ENCODE data around the gene BFSP1. TPM values are rescaled to one million over a fixed set of nuclear protein-coding genes. Genes with fewer than 3 reads are reported as not detected.
A peak's percentile ranks its signal among the peaks of the same experiment; 100 is the strongest.

BFSP1 gene
- polyA plus RNA-seq, 4 donors: 3.3 to 3.5 (median 3.5) TPM

DNA sequence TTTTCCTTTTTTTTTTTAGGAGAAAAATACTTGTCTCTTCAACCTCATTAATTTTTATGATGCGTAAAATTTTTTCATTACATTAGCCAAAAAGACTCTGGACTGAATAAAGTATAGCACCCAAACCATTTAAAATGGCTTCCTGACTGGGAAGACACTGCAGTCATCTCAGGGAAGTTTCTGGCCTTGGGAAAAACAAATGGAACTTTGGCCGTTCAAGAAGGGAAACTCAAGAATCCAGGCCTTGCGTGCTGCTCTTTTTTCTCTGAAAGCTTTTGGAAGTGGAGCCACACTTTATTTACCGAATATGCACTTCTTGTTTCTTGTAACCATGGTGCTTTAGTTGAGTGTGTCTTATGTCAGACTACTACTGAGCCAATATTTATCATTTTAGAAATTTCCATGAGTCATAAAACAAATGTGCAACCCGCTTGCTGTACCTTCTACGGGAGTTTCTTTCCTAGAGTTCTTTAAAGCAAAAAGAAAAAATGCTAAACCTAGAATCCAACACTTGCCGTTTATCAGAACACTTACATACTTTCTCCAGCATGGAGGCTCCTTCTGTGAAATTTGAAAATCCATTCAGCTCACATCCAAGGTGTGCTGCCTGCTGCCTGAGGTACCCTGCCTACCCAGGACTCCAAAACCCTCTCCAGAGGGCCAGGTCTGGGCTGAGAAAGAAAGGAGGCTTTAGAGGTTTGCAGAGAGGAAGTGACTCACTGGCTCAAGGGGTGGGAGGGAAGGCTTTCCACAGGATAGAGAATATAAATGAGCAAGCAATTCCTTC is 27.2 kb upstream of the BFSP1 start:
- no peak for DNase-seq (ENCODE audit: low read depth in 4 of 4, low spot score in 2 of 4)

- DNase-seq (ENCODE audit: low read depth in 4 of 4, low spot score in 2 of 4): no peak
Observed at GRCh38 chr20:17557675-17558006, 26.5 kb upstream of the BFSP1 start.

DNA sequence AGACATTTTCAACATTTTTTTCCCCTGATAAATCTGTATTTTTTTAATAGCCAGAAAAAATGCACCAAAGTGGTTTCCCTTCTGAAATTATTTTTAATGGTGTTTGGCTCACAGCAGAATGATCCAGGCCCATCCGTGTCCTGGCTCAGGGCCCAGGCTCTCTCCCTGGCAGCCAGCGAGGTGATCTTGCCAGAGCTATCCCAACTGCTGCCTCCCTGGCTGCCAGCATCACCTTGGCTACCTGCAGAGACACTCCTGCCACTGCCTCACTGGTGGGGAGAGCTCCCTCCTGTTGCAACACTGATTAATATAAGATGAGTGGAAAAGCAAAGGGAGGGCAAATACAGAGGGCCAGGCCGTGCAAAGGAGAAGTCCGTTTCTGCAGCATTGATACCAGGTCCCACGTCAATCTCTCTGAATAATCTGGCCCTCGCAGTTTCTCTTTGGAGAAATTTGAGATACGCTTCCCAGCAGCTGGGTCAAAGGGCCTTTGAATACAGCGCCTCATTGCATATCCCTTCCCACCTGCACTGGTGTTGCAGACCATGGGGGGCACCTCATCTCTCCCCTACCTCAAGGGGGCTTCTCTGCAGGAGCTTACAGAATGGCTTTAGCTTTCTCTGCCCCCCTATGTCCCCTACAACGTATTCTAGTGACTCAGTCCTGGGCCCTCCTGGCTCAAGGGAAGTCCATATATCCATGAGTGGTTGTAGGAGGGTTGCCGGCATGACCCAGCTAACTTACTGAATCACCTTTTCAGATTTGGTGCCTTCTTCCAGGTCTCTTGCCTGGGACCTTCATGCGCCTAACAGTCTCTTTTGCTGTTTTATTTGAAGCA is 25.9 kb upstream of the BFSP1 start:
- DNase-seq (ENCODE audit: low read depth in 4 of 4, low spot score in 2 of 4): no peak

- DNase-seq (ENCODE audit: low read depth in 4 of 4, low spot score in 2 of 4): no peak
Observed at GRCh38 chr20:17555106-17555505, 23.9 kb upstream of the BFSP1 start.

GRCh38 chr20:17549131-17549530 is 18.0 kb upstream of the BFSP1 start:
- DNase-seq (ENCODE audit: low read depth in 4 of 4, low spot score in 2 of 4): no peak

- no peak for DNase-seq (ENCODE audit: low read depth in 4 of 4, low spot score in 2 of 4)
Observed at GRCh38 chr20:17545127-17545526, 13.9 kb upstream of the BFSP1 start.

GRCh38 chr20:17543531-17544131 is 12.5 kb upstream of the BFSP1 start:
- no peak for DNase-seq (ENCODE audit: low read depth in 4 of 4, low spot score in 2 of 4)

DNA sequence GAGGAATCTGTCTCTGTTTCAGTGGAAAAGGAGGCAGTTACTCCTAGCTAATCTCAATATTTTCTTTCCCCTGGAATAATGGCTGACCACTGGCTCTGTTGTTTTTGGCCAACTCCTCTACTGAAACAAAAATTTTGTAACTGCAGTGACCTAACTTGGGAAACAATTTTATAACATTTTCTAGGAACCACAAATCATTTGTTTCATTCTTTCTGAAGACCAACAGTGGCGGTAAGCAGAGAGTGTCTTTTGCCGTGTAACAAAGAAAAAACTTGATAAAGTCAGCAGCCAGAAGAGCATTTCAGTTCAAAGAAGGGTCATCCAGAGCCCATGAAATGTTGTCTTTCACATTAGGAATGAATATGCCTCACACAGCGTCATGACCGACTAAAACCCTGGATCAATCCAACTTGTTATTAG is 11.8 kb upstream of the BFSP1 start:
- DNase-seq (ENCODE audit: low read depth in 4 of 4, low spot score in 2 of 4): peak in 2 of 4 donors; percentile 50 to 68

- DNase-seq (ENCODE audit: low read depth in 4 of 4, low spot score in 2 of 4): no peak
Observed at GRCh38 chr20:17542481-17542880, 11.3 kb upstream of the BFSP1 start.

GRCh38 chr20:17541996-17542395 is 10.8 kb upstream of the BFSP1 start:
- DNase-seq (ENCODE audit: low read depth in 4 of 4, low spot score in 2 of 4): no peak

DNA sequence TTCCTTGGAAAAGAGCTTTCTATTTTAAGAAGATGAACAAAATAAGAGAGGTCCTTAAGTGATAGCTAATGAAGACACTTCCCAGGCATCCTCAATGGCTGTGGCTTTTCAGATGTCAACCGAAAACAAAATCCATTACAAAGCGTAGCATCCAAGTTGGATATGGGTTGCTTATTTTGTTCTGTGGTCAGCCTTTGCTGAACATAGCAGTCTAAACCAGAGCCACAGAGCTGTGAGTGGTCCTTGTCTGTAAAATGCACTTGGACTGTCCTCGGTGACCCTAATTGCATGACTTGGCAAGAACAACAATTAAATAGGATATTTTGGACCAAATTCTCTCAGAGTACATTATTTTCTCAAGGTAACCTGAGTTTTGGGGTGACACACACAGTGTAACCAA is 10.4 kb upstream of the BFSP1 start:
- no peak for DNase-seq (ENCODE audit: low read depth in 4 of 4, low spot score in 2 of 4)

DNA sequence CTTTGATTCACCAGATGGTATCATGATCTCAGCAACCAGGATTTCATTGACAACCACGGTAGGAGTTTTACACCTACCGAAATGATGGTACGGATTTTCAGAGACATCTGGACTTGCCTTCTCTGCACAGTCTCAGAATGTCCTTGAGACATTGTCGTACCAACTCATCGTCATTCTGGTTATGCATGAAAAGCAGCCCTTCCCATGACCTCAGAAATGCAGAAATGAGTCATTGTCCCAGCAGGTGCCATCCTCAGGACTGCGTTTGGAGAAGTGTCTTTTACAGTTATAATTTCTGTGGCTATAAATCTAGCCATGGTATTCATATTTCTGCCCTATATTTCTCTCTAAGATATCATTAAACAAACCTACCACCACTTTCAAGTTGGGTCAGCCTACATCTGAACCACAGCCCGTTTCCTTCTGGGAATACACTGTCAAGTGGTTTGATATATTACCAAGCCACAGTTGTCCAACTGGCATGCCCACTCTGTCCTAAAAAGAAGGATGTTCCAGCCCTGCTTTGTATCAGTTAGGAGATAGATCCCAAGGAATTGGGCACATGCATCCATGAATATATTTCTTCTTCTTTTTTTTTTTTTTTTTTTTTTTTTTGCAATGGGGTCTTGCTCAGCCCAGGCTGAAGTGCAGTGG is 7.5 kb upstream of the BFSP1 start:
- DNase-seq (ENCODE audit: low read depth in 4 of 4, low spot score in 2 of 4): no peak

DNA sequence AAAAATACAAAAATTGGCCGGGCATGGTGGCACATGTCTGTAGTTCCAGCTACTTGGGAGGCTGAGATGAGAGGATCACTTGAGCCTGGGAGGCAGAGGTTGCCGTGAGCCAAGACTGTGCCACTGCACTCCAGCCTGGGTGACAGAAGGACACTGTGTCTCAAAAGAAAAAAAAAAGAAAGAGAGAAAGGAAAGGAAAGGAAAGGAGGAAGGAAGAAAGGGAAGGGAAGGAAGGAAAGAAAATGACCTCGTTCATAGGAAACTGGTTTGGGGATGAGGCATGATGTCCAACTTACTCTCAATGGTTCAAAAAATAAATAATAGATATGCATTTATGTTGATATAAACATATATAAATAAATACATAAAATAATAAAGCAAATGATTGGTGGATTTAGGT is 6.8 kb upstream of the BFSP1 start:
- no peak for DNase-seq (ENCODE audit: low read depth in 4 of 4, low spot score in 2 of 4)

DNA sequence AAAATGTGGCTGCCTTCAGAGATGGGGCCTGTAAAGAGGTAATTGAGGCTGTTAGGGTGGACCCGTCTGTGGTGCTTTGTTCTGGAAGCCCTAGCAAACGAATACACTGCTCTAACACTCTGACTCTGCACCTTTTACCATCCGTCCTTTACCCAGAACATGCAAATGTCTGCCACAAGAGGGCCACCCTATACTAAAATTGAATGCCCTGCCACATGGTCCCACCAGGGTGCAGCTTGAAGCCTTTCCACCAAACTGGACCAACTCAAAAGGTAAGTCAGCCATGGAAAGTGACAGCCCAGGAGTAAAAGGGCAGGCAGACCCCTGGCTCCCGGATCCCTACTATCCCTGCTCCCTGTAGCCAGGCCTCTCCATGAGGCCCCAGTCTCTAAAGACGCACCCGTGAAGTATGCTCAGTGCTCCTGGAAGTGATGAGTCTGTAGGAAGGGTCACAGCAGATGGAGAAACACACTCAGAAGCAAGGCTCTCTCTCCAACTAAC is 5.8 kb upstream of the BFSP1 start:
- DNase-seq (ENCODE audit: low read depth in 4 of 4, low spot score in 2 of 4): peak in 2 of 4 donors; percentile 59 to 70

- DNase-seq (ENCODE audit: low read depth in 4 of 4, low spot score in 2 of 4): no peak
Observed at GRCh38 chr20:17534077-17534476, 2.9 kb upstream of the BFSP1 start.

GRCh38 chr20:17533396-17533795 is 2.2 kb upstream of the BFSP1 start:
- no peak for DNase-seq (ENCODE audit: low read depth in 4 of 4, low spot score in 2 of 4)

GRCh38 chr20:17531665-17532025 is 466 bp upstream of the BFSP1 start:
- no peak for DNase-seq (ENCODE audit: low read depth in 4 of 4, low spot score in 2 of 4)

- DNase-seq (ENCODE audit: low read depth in 4 of 4, low spot score in 2 of 4): no peak
Observed at GRCh38 chr20:17530153-17530552, 1.0 kb downstream of the BFSP1 start.

DNA sequence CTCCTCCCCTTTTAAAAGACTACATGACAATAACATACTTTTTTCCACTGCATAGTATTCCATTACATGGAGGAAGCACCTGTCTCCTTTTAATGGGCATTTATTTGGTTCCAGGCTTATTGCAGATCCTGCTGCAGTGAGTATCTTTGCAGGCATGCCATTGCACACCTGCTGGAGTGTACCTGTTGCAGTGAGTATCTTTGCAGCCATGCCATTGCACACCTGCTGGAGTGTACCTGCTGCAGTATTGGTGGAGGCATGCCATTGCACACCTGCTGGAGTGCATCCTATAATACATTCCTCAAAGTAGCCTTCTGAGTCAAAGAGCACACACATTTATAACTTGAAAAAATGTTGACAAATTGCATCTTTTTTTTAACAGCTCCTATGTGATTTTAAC is 1.6 kb downstream of the BFSP1 start:
- no peak for DNase-seq (ENCODE audit: low read depth in 4 of 4, low spot score in 2 of 4)

GRCh38 chr20:17525650-17526049 is 5.5 kb downstream of the BFSP1 start:
- no peak for DNase-seq (ENCODE audit: low read depth in 4 of 4, low spot score in 2 of 4)

DNA sequence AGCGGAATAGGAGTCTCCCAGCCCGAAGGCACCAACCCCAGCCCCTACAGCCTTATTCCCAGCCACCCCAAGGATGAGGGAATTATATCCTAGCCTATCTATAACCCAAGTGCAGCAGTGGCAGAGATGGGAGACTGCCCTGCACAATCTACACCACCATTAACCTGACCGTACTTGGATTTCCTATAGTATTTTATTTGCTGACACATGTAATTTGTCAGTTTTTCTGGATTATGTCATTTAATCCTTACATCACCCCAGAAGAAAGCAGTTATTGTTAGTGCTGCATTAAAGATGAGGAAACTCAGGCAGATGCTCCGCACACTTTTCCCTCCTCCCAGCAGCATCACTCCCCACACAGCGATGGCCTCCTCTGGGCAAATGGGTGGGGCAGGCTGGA is 6.0 kb downstream of the BFSP1 start:
- no peak for DNase-seq (ENCODE audit: low read depth in 4 of 4, low spot score in 2 of 4)

Measured in left renal cortex interstitium (tissue), 4 donors.